Muscle of arm (tissue), 12 donors: Measurements from ENCODE around the gene ATG7. TPM values are rescaled to one million over a fixed set of nuclear protein-coding genes. Genes with fewer than 3 reads are reported as not detected.
"Not testable (repeated sequence)": the region's sequence is repeated elsewhere in the genome, so short reads cannot be mapped to it uniquely, and the experiment has no call there.

ENCODE experiments used
- DNase-seq: peaks from one replicate; pipeline ENCODE4 v3.0.0-alpha.2; 2013
- polyA plus RNA-seq, 12 donors: library from polyadenylated mRNA; unstranded; fragments of 120-200 nt; gene quantifications; one replicate each; pipeline ENCODE4 v1.2.1, GENCODE V29; 2013; ENCODE audit not compliant: insufficient read length in 12 of 12

ATG7 gene
- polyA plus RNA-seq, 12 donors, result 11.9 to 18.8 (median 15.3) TPM; not detected in 1

DNA sequence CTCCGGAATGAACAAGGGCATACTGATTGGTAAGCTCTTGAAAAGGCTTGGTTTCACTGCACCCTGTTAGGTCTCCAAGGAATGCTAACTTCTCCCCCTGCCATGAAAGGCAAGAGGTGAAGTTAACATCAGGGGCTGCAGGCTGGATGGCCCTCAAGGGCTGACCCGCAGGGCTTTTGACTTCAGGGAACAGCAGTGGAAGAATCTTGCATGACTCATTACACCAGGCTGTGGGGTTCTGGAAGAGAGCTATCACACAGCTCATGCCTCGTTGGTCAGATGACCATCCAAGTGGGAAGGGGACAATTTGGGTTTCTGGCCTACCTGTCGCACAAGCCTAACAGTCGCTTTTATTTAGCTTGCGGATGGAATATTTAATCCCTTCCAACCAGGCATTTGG is 23.6 kb upstream of the ATG7 start:
- no peak for DNase-seq

DNA sequence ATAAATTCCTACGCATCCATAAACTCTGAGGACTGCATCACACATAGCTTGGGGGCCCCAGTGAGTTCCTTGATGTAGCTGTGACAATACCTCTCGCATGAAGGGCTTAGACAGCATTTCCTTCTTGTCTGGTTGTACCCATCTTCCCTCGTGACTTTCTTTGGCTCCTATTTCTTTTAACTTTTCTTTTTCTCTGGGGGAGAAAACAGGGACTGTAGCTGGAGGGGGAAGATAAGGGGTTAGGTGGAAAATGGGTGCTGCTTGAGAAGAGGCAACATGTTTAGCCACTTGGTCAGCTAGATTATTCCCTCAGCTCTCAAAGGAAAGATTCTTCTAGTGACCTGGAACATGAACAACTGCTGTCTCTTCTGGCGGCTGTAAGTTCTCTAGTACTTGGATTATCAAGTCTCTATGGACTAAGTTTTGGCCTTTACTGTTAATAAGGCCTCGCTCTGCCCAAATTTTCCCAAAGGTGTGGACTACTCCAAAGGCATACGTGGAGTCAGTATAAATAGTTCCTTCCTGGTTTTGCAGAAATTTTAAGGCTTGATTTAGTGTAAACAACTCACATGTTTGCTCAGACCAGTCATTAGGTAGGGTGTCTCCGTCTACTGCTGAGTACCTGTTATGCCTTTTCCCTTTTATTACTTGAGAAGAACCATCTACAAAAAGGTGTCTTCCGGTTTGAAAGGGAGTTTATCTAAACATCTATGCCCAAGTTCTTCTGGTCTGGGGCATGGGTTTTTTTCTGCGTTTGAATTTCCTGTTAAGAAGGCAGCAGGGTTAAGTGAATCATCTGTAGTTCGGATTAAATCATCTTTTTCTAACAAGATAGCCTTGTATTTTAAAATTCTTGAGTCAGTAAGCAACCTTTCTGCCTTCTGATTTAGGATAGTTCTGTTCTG is 21.0 kb upstream of the ATG7 start:
- DNase-seq, result no peak

DNA sequence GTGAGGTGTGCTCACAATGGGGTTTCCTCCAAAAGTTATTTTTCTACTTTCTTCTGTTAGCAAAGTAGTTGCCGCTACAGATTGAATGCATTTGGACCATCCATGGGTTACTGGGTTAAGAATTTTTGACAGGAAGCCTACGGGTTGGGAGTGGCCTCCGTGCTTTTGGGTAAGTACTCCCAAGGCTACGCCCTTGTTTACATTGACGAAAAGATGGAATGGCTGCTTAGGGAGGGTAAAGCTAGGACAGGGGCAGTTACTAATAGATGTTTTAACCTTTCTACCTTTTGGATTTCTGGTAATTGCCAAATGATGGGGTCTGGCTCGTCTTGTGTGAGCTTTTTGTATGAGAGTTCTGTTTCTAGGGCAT is 20.4 kb upstream of the ATG7 start:
- no peak for DNase-seq

DNA sequence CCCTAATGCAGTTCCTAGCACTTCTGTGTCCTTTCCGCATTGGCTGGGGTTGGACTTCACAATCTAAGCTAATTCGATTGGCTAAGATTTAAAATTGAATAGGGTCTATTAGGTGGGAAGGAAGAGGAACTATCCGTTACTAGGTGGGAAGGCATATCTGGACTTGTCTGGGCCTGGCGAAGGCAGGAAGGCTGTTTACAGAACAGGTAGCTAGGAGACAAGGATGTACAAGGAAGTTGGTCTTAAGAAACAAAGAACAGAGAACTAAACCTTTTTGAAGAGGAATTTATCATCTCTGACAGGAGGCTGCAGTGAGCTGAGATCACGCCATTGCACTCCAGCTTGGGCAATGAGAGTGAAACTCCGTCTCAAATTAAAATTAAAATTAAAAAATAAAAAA is 17.3 kb upstream of the ATG7 start:
- no peak for DNase-seq

DNA sequence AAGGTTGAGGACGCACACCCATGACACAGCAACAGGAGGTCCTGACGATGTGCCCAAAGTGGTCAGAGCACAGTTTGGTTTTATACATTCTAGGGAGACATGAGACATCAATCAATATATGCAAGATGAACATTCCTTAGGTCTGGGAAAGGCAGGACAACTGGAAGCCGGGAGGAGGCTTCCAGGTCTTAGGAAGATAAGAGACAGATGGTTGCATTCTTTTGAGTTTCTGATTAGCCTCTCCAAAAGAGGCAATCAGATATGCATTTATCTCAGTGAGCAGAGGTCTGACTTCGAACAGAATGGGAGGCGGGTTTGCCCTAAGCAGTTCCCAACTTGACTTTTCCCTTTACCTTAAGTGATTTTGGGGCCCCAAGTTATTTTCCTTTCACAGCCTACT is 16.7 kb upstream of the ATG7 start:
- DNase-seq, result not testable (repeated sequence)

DNA sequence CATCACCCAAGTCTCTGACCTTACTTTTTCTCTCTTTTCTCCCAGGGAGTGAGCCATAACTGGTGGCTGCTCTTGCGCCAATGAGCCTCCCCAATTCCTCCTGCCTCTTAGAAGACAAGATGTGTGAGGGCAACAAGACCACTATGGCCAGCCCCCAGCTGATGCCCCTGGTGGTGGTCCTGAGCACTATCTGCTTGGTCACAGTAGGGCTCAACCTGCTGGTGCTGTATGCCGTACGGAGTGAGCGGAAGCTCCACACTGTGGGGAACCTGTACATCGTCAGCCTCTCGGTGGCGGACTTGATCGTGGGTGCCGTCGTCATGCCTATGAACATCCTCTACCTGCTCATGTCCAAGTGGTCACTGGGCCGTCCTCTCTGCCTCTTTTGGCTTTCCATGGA is 13.2 kb upstream of the ATG7 start:
- no peak for DNase-seq

DNA sequence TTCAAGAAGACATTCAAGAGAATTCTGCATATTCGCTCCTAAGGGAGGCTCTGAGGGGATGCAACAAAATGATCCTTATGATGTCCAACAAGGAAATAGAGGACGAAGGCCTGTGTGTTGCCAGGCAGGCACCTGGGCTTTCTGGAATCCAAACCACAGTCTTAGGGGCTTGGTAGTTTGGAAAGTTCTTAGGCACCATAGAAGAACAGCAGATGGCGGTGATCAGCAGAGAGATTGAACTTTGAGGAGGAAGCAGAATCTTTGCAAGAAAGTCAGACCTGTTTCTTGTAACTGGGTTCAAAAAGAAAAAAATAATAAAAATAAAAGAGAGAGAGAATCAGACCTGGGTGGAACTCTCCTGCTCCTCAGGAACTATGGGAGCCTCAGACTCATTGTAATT is 11.7 kb upstream of the ATG7 start:
- no peak for DNase-seq

DNA sequence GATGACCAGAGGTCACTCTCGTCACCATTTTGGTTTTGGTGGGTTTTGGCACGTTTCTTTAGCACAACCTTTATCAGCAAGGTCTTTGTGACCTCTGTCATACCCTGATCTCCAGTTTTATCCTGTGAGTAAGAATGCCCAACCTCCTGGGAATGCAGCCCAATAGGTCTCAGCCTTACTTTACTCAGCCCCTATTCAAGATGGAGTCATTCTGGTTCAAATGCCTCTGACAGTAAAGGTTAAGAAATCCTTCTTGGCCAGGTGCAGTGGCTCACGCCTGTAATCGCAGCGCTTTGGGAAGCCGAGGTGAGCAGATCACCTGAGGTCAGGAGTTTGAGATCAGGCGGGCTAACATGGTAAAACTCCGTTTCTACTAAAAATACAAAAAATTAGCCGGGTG is 3.2 kb upstream of the ATG7 start:
- no peak for DNase-seq

DNA sequence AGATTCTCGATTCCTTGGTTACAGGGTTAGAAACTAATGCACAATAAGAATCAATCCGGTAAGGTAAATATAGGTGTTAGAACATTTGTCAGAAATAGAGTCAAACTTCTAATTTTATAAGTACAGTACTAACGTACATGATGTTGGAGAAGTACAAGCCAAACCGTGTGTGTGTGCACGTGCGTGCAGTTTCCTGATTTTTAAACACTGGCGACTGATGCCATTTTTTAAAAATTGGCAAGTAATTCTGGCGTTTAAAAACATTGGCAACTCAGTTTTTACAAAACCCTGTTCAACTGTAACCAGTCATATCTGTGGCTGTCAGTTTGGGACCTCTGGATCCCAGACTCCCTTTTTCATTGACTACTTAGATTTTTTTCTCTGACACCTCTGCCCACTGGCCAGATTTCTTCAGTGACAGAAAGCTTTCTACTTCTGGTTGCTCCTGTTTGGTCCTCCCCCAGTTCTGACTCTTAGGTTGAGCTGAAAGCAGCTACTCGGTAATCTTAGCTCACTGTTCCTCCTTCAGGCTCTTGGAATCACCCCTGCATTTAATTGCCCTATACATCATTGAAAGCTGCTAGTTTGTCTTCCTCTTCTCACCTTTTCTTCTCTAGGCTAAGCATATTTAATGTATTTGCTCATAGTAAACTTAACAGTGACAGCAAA is 843 bp downstream of the ATG7 start:
- no peak for DNase-seq

DNA sequence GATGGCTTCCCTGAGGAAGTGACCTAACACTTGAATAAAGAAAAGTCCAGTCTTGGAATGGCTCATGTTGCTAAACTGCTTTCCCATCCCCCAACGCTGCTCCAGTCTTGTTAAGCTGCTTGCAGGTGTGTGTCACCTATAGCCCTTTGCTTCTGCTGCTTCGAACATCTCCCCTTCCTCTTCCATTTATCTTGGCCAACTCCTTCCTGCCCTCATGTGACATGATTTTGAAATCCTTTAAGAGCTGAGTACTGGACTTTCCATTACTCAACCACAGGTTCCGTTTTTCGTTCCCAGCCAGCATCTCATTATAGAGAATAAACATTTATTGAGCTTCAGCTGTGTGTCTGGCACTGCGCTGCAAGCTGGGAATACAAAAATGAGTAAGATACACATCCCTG is 1.7 kb downstream of the ATG7 start:
- no peak for DNase-seq

DNA sequence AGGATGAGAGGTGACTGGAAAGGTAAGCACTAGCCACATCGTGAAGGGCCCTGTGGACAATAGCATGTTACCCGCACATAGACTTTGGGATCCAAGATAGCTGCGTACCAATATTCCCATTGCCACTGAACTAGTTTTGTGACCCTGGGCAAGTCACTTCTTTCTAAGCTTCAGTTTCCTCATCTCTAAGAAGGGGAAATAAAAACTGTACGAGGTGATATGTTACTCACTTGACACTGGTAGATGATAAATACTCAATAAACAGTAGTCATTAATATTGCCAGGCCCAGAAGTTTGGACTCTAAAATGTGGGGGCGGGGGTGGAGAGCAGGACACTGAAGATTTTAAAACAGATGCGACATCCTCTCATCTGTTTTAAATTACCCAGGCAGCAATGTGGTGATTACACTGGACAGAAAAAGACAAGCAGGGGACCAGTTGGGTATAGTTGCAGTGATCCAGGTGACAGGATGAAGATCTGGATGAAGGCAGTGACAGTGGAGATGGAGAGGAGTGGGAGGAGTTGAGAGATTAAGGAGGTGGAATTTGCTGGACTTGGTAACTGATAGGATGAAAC is 2.5 kb downstream of the ATG7 start:
- DNase-seq, result no peak

DNA sequence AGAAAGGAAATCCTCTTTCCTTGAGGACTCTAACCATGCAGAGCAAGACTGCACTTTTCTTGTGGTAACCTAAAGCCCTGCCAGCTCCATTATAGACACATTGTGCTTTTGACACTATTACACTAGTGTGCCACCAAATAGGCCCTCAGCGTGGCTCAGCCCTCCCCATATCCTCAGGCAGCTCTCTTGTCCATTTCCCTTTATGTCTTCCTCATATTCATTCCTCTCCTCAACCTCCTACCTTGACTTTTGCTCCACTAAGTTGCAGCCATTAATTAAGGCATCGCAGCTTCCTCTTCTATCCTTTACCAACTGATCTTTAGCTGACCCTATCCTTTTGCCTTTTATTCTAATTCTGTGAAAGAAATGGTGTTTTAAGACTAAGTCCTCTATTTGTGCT is 3.7 kb downstream of the ATG7 start:
- DNase-seq, result no peak

DNA sequence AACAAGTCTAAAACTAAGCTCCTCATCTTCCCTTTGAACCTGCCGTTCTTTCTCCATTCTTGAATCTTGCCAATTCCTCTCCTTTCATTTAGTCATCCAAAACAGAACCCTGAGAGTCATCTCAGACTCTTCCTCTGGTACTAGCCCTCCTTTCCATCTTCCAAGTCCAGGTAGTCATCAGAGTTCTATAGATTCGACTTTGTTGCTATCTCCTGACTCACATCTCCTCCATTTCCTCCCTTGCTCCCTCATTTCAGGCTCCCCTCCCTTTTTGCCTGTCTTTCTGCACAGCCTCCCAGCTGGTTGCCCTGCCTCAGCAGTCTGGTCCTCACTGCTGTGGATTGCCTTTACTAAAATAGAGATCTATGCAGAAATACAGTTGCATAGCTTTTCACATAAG is 4.7 kb downstream of the ATG7 start:
- DNase-seq, result no peak

DNA sequence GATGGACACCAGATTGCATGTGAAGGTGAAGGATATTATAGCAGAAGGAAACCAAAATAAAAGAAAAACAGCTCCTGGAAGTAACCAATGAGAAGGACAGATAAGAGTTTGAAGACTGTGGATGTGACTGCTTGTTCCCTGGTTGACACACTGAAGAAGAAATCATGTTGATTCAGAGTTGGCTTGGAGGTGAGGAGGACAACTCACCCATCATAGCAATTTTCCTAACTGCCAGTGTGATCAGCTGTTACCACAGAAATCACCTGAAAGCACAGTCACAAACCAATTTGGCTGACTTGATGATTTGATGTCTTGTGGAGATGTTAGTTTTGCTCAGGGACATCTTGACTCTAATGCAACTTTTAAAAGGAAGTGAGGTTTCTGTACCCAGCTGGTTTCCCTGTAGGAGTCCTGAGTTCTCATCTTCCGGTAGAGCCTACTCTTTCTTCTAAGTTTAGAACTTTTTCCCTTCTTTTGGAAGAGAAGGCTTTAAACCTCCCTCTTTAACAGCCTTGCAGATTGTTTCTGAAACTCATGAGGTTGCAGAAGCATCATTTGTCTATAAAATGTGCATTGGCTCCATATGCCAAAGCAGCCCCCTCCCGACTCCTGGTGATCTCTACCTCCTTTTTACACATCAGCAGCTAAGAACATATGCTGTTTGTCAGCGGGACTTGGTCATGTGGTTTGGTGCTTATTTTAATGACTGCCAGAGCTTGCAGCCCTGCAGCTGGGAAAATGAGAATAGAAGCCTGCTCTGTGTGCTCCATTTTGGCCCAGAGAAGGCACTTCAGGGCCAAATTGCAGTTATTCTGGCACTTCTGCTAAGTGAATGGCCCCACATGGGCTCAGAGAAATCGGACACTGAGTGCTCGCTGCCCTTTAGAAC is 10.3 kb downstream of the ATG7 start:
- peak; percentile 87 for DNase-seq

DNA sequence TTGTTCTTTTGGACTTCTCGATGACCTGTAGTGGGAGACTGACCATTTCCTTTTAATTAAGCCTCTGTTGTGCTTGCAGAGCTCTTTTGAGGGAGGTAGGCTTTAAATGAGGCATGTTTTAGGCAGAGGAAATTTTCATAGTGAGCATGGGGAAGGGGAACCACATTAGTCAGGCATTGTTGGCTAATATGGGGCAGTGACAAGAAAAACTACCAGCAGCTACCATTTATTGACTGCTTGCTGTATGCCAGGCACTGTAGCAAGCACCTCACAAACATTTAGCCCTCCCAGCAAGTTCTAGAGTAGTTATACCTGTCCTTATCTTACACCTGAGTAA is 10.9 kb downstream of the ATG7 start:
- no peak for DNase-seq

DNA sequence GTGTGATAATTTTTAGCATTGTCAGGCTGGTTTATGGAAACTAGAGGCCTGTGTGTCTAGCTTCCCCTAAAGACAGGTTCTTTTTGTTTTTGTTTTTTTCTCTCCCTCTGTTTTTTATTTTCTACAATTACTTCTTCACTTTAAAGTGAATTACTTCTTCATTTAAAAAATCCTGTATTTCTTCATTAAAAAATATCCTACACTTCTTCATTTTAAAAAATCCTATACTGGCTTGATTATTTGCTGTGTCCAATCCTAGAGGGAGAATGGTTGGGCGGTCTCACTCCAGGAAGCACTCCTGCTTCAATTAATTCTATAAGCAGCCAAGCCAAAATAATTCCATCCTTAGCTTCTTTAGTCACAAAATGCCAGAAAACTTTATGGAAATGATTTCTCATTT is 11.8 kb downstream of the ATG7 start:
- DNase-seq, result no peak

DNA sequence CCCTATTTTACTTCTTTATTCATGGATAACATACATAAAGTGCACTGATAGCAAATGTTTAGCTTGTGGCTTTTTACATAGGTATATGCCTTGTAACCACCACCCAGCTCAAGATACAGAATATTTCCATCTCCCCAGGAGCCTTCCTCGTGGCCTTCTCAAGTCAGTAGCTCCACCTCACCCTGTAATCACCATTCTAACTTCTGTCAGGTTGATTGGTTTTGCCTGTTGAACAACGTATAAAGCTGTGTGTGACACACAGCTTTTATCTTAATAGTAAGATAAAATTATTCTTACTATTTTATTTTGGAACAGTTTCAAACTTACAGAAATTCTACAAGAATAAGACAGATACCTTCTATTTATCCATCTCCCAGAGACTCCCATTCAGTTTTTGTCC is 13.3 kb downstream of the ATG7 start:
- DNase-seq, result no peak

DNA sequence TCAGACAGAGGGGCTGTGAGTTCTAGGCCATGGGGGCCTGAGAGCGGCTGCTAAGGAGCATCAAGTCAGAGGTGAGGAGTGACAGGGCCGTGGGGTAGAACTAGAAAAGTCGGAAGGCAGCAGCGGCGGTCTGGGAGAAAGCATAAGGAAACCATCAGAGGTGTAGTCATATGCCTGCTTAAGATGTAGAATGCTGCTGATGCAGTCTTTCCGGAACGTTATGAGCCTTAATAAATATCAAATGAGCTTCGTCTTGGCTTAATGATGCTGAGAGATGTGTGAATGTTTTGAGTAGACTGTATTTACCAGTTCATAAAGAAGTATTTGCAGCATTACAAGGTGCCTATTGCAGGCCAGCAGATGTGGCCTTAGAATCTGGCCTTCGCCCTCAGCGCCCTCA is 15.2 kb downstream of the ATG7 start:
- no peak for DNase-seq

DNA sequence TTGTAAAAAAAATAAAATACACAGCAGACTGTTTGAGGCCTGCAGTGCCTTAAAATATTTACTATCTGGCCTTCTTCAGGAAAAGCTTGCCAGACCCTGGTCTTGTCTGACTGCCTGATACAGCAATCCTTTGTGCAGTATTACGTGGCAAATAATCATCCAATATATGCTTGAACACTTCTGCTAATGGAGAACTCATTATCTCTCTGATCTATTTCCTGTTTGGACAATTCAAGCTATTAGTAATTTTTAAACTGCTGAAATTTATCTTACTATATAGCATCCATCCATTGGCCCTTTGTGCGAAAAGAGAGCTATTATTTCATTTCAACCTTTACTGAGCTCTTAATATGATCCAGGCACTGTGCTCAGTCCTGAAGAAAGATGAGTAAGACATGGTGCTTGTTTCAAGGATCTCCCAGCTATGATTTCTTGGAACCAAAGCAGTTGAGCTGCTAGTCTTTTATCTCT is 15.9 kb downstream of the ATG7 start:
- no peak for DNase-seq

DNA sequence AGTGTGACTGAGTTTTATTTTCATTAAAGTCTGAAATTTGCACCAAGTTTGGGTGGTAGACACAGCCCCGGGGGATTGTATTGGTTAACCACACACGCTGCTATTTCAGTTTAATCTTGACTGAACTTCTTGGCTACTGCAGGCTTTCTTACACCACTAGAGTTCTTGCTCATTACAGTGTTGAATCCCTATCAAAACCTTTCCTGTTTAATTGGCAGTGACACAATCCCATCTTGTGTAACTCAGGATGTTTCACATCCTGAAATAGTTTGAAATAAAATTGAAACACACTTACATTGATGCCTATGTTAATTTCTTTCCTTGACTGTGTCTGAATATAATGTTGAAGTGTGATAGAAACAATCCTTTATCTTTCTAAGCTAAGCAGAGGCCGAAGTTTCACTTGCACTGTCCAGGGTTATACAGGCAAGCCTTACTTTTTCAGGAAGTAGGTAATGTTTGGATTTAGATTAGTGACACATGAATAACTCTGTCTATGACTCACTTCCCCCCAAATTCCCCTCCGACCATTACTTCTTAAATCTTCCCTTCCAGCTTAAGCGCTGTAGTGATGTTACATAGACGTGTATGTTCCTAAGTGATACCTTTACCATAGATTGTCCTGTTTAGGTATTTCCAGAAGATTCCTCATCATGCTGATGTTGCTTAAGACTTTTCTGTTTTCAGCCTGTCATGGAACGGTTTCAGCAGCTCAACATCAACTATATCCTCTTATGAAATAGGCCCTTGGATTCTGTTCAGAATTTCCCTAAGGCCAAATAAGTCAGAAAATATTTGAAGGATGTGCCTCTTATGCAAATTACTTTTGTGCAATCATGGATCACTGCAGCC is 16.8 kb downstream of the ATG7 start:
- DNase-seq, result no peak

DNA sequence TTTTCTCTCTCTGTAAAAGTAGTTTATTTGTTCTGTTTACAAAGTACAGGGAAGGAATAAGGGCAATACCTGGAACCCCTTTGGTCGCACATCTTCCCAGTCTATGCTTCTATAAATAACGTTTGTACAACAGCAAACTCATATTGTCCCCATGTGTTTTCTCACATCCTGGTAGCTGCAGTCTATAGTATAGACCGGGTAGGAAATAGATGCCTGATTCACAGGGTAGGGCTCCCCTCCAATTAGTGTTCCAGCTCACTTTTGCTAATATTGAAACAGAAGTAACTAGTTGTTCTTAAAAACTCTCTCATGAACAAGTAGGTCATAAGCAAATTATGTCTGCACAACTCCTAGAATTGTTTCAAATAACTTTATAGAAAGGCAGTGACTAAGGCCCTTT is 17.7 kb downstream of the ATG7 start:
- DNase-seq, result no peak
